Measurements from ENCODE around the gene SYT2.
"Not testable (repeated sequence)": the region's sequence is repeated elsewhere in the genome, so short reads cannot be mapped to it uniquely, and the experiment has no call there.

The SYT2 gene

GRCh38 chr1:202590975-202591411, 119.3 kb downstream of the SYT2 start:
- DNase-seq (ENCODE audit: low read depth): no peak

DNA sequence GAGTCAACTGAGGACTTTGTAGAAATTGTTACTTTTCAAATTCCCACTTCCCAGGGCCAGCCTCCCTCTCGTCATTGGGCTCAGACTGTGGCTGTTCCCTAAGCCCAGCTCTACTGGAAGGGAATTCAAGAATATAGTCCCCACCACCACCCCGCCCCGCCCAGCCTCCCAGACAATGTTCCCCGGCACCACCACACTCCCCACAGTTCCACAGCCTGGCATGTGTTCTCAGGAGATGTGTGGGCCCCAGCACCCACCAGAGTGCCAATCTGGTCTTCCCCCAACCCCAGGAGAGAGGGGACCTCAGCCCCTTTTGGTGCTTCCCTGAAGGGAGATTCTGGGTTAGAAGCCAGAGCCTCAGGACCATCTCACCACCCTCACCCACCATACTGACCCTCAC, 120.1 kb downstream of the SYT2 start:
- no peak for DNase-seq (ENCODE audit: low read depth)

GRCh38 chr1:202589190-202589930, 120.9 kb downstream of the SYT2 start:
- DNase-seq (ENCODE audit: low read depth): no peak

DNA sequence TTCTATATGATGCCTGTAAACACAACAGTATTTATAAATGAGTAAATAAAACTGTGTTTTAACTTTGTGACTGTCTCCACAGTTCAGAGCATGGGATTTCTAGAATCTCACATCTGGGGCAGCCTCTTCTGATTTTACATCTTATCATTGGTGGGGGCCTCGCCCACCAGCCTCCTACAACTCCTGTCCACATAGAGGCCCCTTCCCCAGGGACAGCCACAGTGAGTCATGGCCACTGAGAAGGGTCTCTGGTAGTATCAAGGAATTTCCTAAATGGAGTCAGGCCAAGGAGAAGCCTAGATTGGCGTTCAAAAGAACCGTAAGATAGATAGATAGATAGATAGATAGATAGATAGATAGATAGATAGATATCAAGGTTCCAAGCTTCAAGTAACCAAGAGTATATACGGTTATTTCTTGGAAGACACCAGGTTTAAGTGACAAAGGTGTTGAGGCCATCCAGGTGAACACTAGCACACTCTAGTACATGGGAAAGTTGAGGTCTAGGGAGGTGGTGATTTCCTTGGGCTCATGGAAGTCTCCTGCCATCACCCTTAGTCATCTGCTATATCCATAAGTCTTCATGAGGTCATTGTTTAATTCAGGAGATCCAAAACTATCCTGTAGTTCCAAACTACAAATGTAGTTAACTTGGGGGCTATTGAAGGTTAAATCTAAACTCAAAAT, 121.6 kb downstream of the SYT2 start:
- DNase-seq (ENCODE audit: low read depth): no peak

DNA sequence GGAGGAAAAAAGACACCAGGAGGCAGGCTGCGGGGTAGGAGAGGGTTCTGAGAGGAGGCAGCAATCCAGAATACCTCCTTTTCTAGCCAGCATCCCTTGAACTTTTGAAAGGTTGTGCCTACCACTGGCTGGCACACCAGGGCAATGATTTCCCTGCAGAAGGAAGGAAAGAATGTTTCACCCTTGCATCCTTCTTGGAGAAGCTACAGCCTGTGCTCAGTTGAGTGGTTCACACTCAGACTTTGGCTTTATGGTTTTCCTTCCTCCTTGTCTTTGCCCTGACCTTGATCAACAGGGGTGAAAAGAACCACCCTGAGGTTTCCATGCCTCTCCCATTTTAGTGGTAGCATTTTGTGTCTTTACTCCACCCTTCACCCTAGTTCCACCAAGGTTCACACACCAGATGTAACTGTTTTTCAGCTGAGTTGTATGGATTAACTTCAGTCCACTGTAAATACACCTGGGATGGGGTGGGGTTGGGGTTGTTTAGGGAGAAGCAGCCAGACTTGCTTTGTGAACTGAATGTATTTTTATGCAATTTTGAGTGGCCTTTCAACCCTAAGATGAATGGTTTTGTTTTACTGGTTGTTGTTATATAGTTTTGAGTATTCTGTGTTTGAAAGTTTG, 122.3 kb downstream of the SYT2 start:
- no peak for DNase-seq (ENCODE audit: low read depth)

DNA sequence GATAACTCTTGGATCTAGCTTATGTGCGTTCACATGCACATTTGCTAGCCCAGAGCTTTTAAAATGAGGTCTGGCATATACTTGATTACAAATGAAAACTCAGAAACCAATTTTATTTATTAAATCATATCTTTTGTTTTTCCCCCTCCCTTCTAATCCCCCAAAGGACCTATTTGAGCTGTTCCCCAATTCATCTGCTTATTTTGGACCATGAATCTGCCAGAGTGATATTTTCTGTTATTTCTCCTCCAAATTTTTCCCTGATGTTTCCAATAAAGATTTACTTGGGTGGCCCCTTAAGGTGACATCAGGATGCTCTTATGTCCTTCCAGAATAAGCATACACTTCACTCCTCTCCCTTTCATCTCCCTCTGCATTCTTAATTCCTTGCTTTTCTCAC, 123.4 kb downstream of the SYT2 start:
- DNase-seq (ENCODE audit: low read depth): no peak

DNA sequence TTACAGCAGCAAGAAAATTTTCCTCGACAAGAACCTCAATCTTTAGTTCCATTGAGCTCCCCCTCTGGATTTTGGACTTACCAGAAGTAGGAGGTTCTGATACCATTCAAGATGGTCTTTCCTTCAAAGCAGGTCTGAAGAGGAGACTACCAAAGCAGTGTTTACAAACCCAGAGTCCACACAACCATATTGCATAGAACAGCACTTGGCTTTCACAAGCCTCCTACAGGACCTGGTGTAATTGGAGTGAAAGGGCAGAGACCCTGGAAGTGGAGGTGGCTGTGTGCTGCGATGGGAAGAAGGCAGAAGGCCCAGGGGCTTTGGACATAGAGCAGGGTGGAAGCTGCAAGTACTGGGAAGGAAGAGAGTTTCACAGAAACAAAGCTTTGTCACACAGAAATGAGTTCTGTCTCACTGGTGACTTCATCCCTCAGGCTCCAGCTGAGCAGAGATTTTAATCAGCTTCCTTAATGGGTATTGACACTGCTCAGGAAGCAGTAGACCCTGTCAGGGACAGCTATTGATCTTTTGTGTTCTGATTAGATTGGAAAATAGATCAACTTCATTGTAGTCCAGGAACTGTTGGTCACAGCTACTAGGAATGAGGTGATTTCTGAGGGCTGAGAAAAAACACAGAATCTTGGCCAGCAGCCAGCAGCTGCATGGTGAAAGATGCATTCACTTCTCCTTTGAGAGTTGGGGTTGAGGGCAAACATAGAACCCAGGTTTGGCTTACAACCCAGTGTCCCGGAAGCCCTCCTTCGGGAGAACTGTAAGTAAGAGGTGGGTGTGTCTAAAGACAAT, 124.0 kb downstream of the SYT2 start:
- DNase-seq (ENCODE audit: low read depth): no peak

GRCh38 chr1:202585590-202585933, 124.7 kb downstream of the SYT2 start:
- no peak for DNase-seq (ENCODE audit: low read depth)

GRCh38 chr1:202584707-202585589, 125.3 kb downstream of the SYT2 start:
- no peak for DNase-seq (ENCODE audit: low read depth)

- not testable (repeated sequence) for DNase-seq (ENCODE audit: low read depth)
Measured at GRCh38 chr1:202582350-202582749, 127.9 kb downstream of the SYT2 start.

DNA sequence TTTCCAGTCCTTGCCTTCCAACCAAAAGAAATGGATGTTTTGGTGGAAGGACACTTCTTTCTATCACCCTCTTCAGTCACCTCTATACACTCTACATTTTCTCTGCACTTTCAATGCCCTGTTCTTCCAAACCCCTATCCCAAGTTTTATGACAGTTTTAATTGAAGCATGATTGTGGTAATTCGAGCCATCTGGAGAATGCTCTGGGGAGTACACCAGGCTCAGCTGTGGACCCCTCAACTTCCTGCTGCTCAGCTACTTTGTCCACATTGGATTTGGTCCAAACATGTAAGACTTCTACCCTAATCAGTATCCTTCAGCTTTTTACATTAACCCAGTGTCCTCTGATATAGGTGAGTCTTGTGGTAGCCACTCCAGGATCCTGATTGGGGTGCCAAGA, 129.6 kb downstream of the SYT2 start:
- DNase-seq (ENCODE audit: low read depth): no peak

DNA sequence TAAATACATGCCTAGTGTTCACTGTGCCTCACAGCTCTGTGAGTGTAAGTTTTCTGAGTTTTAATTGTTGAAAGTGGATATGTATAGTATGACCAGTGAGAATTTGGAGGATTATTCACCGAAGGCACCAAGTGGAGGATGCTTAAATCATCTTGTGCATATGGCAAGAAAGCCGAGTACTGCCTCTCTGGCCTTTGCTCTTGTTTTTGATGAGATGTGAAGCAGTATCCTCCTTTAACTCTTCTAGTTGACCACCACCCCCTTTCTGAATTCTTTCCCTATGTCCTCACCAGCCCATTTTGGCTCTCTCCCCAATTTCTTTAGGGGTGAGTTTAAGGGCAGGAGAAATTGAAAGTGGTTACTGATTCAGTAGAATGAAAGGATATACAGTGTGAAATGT, 130.4 kb downstream of the SYT2 start:
- no peak for DNase-seq (ENCODE audit: low read depth)

GRCh38 chr1:202578565-202578964, 131.7 kb downstream of the SYT2 start:
- no peak for DNase-seq (ENCODE audit: low read depth)

DNA sequence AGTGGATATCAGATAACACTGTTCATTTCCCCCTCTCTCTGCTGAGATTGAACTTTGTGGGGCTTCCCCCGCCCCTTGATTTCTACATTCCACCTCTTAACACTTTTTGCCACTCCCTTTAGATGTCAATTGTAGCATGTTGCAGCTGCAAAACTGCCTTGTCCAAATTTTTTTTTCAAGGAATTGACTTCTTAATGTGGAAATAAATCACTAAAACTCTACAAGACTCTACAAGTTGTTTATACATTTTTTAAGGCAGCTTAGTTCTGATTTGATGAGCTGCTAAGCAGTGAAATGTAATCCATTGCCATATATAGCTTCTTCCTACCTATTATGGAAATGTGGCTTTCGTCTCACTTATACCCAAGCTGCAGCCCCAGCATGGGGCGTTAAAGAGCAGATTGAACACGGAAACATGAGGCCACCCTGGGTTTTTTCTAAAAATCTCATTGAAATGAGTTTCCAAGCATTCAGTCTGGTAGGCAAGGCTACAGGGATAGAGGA, 132.2 kb downstream of the SYT2 start:
- DNase-seq (ENCODE audit: low read depth): no peak

DNA sequence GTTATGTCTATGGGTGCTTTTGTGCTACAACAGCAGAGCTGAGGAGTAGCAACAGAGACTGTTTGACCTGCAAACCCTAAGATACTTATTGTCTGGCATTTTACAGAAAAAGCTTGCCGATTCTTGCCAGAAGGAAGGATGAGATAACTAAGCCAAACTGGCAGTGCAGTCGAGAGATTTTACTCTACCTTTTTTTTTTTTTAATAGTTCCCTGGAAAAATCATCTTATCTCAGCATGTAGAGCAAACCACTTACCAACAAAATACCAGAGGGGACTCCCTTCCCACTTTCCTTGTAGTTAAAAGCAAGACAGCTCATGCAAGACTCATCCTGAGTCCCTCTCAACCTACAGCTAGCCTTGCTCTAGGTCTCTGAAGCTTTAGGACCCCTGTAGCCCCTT, 132.9 kb downstream of the SYT2 start:
- no peak for DNase-seq (ENCODE audit: low read depth)

- DNase-seq (ENCODE audit: low read depth): no peak
Measured at GRCh38 chr1:202576816-202577215, 133.4 kb downstream of the SYT2 start.

DNA sequence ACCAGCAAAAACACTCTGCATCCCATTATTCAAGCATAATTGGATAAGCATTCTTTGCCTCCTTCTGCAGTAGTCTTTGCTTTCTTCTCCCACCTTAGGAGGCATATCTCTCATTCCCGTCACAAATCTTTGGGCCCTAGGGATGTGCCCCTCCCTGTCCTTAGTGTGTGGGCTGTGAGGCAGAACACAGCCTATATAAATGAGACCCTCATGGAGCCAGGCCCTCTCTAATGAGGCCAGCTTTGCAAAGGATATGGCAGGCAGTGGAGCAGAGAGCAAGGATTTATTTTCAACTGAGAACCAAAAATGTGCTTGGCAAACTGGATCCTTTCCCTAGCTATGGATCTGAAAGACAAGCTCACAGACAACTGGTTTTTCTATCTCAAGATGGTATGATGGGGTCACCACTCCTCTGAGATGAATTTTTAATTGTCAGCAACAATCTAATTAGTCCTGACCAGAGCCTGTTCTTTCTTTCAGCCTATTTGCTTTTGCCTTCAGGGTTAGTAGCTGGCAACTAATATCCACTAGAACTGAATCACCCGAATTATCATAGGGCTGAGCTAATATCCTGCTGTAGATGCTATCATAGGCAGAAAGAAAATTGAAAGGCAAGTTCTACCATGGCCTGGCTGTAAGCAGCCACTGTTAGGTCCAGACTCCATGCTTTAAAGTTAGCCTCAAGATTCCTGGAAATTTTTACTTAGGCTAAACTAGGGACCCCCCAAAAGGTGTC, 134.2 kb downstream of the SYT2 start:
- DNase-seq (ENCODE audit: low read depth): no peak

DNA sequence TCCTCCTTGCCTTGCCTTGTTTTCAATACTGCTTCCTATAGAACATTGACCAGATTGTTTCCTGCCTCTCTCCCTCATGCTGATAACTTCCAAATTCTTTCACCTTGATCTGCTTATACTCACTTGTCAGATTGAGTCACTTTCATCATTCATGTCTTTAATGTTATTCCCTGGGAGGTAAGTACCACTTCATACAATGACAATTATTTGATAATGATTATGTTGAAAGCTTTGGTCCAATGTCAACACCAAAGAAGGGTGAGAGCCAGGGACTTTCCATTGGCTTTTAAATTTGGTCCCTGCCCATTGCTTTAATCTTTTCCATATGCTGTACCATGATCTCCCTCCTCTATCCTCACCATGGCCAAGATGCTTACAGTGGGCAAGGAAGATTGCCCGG, 137.4 kb downstream of the SYT2 start:
- no peak for DNase-seq (ENCODE audit: low read depth)

DNA sequence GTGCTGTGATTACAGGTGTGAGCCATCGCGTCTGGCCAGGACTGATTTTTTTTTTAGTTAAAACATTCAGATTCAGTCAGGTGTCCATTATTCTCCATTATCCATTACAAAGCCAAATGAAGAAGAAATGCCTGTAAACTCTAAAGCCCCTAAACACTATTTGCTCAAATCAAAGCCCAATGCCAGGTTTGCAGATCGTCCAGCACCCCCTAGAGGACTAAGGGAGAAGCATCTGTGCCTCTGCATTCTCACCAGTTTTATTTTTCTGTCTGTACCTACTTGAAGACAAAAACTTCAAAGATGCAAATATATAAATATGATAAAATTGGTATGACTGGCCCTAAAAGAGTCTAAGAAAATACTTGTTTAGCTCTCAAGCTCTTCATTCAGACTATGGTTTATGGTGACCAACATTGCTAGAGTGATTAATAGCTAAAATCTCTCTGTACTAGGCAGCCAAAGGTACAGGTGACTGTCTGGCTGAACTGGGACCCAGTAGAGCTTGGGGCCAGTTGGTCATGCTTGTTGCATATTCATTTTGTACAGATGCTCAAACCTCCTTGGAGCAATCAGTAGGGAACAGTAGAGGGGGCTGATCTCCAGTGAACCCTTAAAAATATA, 138.4 kb downstream of the SYT2 start:
- no peak for DNase-seq (ENCODE audit: low read depth)

All from activated T-helper 1 cell treated with Interleukin-2 at 50 U/mL for 16 hours (primary cell).